Natural killer cell (primary cell): Measurements from ENCODE around the gene CDK14. TPM values are rescaled to one million over a fixed set of nuclear protein-coding genes. Genes with fewer than 3 reads are reported as not detected.

Experiments used
- ATAC-seq, 3 donors: fragments of 150-1000 bp in 2 of 3; fragments of 200-7000 bp in 1 of 3; cut with Tn5 transposase; 1 replicate in 1 of 3; 2 replicates in 2 of 3; pipeline ENCODE4 v1.10.0; 2021; ENCODE audit warnings: mild to moderate bottlenecking in 2 of 3, moderate library complexity in 2 of 3
- DNase-seq, 2 donors: peaks; one replicate each; pipeline versions ENCODE4 v3.0.0 to v3.0.0-alpha.2; 2013 to 2021; ENCODE audit warnings: mixed read lengths in 1 of 2
- H3K27ac ChIP-seq: one replicate; pipeline ENCODE4 v1.5.1; 2013; ENCODE audit warnings: mild to moderate bottlenecking, low read length
- H3K27me3 ChIP-seq: one replicate; pipeline ENCODE4 v1.6.1; 2013; ENCODE audit warnings: low read length; ENCODE audit not compliant: control insufficient read depth, insufficient read depth
- H3K36me3 ChIP-seq: one replicate; pipeline ENCODE4 v1.6.1; 2013; ENCODE audit warnings: low read length; ENCODE audit not compliant: control insufficient read depth, insufficient read depth
- H3K4me1 ChIP-seq: one replicate; pipeline ENCODE4 v1.6.1; 2013; ENCODE audit warnings: low read length; ENCODE audit not compliant: control insufficient read depth, insufficient read depth
- H3K4me3 ChIP-seq: one replicate; pipeline ENCODE4 v1.5.1; 2013; ENCODE audit warnings: low read length
- H3K9me3 ChIP-seq: one replicate; pipeline ENCODE4 v1.6.1; 2013; ENCODE audit warnings: low read length; ENCODE audit not compliant: control insufficient read depth, insufficient read depth
- H3K27ac Mint-ChIP-seq, 2 donors: one replicate each; pipeline ENCODE4 v1.8.0; 2022; ENCODE audit warnings: mild to moderate bottlenecking in 2 of 2, mixed read lengths in 2 of 2, moderate library complexity in 1 of 2
- H3K27me3 Mint-ChIP-seq, 2 donors: one replicate each; pipeline ENCODE4 v1.8.0; 2022; ENCODE audit warnings: low read depth in 2 of 2, mixed read lengths in 2 of 2
- H3K36me3 Mint-ChIP-seq: one replicate; pipeline ENCODE4 v1.8.0; 2022; ENCODE audit warnings: mixed read lengths
- H3K4me1 Mint-ChIP-seq, 2 donors: one replicate each; pipeline ENCODE4 v1.8.0; 2022; ENCODE audit warnings: mixed read lengths in 2 of 2
- H3K4me3 Mint-ChIP-seq: one replicate; pipeline ENCODE4 v1.8.0; 2022; ENCODE audit warnings: mild to moderate bottlenecking, moderate library complexity, mixed read lengths
- H3K9me3 Mint-ChIP-seq, 2 donors: one replicate each; pipeline ENCODE4 v1.8.0; 2022; ENCODE audit warnings: mixed read lengths in 2 of 2
- WGBS: methylation state at CpG from one replicate; pipeline ENCODE4 v1.1.7; 2013; ENCODE audit warnings: missing lambda C conversion rate; ENCODE audit not compliant: insufficient coverage; 5-methylcytosine and 5-hydroxymethylcytosine counted together
- intact Hi-C: fragments of 100-400 bp; cut with micrococcal nuclease; formaldehyde crosslinking; loops from one replicate; pipeline ENCODE4 v1.14.2; 2022
- total RNA-seq, 4 donors: library from RNA; stranded (reverse); fragments of 120-200 nt in 1 of 4; gene quantifications; one replicate each; pipeline versions ENCODE4 v1.2.3 to v1.2.4, GENCODE V29; 2013 to 2022
- TF ChIP-seq, protein P1 (sequence below): fragments of 200-600 bp; IDR thresholded peaks from one replicate; pipeline ENCODE4 v1.8.0; 2022; ENCODE audit warnings: antibody characterized with exemption

The CDK14 gene
- total RNA-seq, 3 donors from 2014 or later (not counting 1 experiment from before 2014, with no cell fraction given), result 1.2 to 12.5 (median 1.9) TPM

DNA sequence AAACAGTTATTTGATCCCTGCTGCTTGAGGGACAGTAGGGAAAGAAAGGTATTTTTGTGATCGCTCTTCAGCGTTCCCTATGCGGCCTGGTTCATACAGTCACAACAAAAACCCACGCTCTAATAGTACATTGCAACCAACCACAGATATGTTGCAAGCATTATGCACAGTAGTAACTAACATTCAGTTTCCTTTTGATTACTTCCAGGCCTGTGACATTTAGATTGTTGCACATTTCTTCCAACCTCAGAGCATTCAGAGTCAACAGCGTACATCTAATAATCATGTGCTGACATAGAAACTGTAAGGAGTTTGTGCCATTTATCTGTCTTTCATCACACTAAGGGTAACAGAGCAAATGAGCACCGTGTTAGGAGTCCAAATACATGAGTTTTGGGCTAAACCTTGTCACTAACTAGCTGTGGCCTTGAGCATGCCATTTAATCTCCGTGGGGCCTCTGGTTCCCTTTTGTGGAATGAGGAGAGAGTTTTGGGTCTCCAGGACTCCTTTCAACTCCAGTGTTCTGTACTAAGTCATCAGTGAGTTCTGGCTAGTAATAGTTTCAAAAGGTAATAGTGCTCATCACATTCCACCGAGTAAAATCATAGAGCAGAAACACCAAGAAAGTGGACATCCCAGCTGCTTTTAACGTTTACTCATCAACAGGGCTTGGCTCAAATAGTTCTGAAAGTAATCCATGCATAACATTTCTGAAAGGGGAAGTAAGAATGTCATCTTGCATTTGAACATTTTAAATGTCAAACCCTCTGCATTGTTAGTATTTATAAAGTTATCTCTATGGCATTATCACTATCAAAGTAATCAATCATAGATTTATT is 569.1 kb downstream of the CDK14 start:
- Histone ChIP-seq H3K9me3 (no peaks in the 10 kb centered on the region), H3K27me3 (no peaks in the 10 kb centered on the region), H3K27ac (peak overlapping the region; percentile 46), H3K4me1 (no peaks in the 10 kb centered on the region), H3K36me3 (no peaks in the 10 kb centered on the region), H3K4me3 (no peak overlapping the region)
- WGBS, result 64% methylated on average over 9 of the region's 9 CpGs
- intact Hi-C loops, result no loop called here
- H3K27me3 Mint-ChIP-seq, result no peaks in the 10 kb centered on the region
- peaks cover 5 to 8% of the 10 kb centered on the region in 2 donors for H3K9me3 Mint-ChIP-seq
- no peak overlapping the region for H3K27ac Mint-ChIP-seq
- H3K4me1 Mint-ChIP-seq, result no peaks in the 10 kb centered on the region
- H3K4me3 Mint-ChIP-seq, result no peak overlapping the region
- TF ChIP-seq, protein P1, sequence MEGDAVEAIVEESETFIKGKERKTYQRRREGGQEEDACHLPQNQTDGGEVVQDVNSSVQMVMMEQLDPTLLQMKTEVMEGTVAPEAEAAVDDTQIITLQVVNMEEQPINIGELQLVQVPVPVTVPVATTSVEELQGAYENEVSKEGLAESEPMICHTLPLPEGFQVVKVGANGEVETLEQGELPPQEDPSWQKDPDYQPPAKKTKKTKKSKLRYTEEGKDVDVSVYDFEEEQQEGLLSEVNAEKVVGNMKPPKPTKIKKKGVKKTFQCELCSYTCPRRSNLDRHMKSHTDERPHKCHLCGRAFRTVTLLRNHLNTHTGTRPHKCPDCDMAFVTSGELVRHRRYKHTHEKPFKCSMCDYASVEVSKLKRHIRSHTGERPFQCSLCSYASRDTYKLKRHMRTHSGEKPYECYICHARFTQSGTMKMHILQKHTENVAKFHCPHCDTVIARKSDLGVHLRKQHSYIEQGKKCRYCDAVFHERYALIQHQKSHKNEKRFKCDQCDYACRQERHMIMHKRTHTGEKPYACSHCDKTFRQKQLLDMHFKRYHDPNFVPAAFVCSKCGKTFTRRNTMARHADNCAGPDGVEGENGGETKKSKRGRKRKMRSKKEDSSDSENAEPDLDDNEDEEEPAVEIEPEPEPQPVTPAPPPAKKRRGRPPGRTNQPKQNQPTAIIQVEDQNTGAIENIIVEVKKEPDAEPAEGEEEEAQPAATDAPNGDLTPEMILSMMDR, result no peak
- no peak for ATAC-seq
- no peak for DNase-seq
- no peaks in the 10 kb centered on the region for H3K36me3 Mint-ChIP-seq

DNA sequence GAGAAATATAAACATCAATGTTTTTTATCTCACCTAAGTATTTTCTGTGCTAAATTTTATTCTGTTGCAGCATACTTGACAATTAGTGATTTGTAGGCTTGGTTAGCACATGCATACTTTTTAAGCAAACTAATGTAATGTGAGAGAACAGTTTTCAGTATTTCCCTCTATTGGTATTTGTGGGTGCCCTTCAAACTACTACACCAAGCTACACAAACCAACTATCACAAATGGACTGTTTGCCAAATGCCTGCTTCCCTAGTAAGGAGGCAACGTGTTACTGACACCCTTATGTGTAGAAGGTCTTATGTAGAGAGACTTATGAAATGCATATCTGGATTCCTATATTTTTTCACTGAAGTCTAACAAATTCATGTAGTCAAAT is 569.7 kb downstream of the CDK14 start:
- intact Hi-C loops, result no loop called here
- no peak overlapping the region for H3K4me3 ChIP-seq
- H3K36me3 Mint-ChIP-seq, result no peaks in the 10 kb centered on the region

DNA sequence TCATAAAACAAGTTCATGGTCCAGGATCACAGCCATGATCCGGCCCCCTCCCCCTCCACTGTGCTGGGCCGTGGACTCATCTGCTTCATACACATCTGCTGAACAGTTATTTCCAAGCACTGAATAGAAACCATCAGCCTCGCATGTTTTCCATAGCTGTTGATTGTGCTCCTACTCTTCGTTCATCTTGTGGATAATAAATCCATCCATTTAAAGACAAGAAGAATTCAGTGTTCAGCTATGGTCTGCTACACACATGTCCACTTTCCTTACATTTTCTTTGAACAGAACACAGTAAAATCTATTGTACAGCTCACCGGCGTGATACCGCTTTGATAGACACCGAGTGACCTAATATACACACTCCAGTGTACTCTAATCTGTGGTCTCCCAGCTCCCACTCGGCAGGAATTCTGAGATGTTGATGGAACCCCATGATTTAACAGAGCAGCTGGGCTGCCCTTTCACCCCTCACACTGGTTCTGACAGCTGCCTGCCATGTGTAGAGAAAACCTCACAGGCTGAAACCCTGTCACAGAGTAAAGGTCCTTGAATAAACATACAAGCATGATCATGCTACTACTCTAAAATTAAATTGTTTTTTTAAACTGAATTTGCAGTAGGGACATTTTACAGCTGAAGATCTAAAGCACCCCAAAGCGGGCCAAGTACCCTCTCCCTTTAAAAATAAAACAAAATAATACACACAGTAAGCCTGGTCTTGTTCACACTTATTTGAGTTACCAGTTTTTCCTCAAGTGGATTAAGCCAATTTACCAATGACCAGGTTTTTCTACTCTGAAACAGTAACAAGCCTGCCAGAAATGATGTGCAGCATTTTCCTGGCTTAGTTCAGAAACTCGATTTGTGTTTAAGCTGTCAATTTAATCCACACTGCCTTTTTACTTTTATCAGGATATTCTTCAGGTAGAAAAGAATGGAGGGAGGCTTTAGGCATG is 573.0 kb downstream of the CDK14 start:
- H3K4me1 Mint-ChIP-seq, result no peaks in the 10 kb centered on the region
- DNase-seq, result no peak
- TF ChIP-seq, protein P1, result no peak
- no peaks in the 10 kb centered on the region for H3K27me3 Mint-ChIP-seq
- intact Hi-C loops, result no loop called here
- Histone ChIP-seq H3K4me1 (no peaks in the 10 kb centered on the region), H3K27me3 (no peaks in the 10 kb centered on the region), H3K4me3 (no peak overlapping the region), H3K36me3 (no peaks in the 10 kb centered on the region), H3K27ac (no peak overlapping the region), H3K9me3 (no peaks in the 10 kb centered on the region)
- H3K36me3 Mint-ChIP-seq, result no peaks in the 10 kb centered on the region
- no peak for ATAC-seq
- H3K27ac Mint-ChIP-seq, result no peak overlapping the region
- H3K4me3 Mint-ChIP-seq, result no peak overlapping the region
- peaks cover 7 to 8% of the 10 kb centered on the region in 2 donors for H3K9me3 Mint-ChIP-seq
- 83% methylated on average over 11 of the region's 11 CpGs for WGBS

More for the DNA sequence above, 569.7 kb downstream of the CDK14 start:
- peaks cover 5 to 8% of the 10 kb centered on the region in 2 donors for H3K9me3 Mint-ChIP-seq
- H3K4me1 ChIP-seq, result no peaks in the 10 kb centered on the region
- ATAC-seq (no peak), DNase-seq (no peak)
- H3K4me1 Mint-ChIP-seq, result no peaks in the 10 kb centered on the region
- TF ChIP-seq, protein P1, result no peak
- no CpG with 5 or more reads among the region's 1 CpG for WGBS
- no peaks in the 10 kb centered on the region for H3K36me3 ChIP-seq
- H3K27ac Mint-ChIP-seq, result no peak overlapping the region
- no peaks in the 10 kb centered on the region for H3K27me3 ChIP-seq
- H3K9me3 ChIP-seq, result no peaks in the 10 kb centered on the region
- no peaks in the 10 kb centered on the region for H3K27me3 Mint-ChIP-seq
- no peak overlapping the region for H3K27ac ChIP-seq
- H3K4me3 Mint-ChIP-seq, result no peak overlapping the region
